T-cell (primary cell): ENCODE data around the gene SLC32A1. TPM values are rescaled to one million over a fixed set of nuclear protein-coding genes. Genes with fewer than 3 reads are reported as not detected.

Experiments used
- ATAC-seq, 4 experiments: fragments of 200-7000 bp in 3 of 4; fragments of 150-1000 bp in 1 of 4; cut with Tn5 transposase; replicated peaks in 1 of 4; 1 replicate in 3 of 4; 2 replicates in 1 of 4; pipeline ENCODE4 v1.10.0; 2021; ENCODE audit warnings: moderate library complexity in 3 of 4, mild to moderate bottlenecking in 2 of 4, moderate number of reproducible peaks in 1 of 4
- CTCF ChIA-PET, 2 donors: fragments of 300-600 bp; sonication (Branson Sonifier 250); formaldehyde crosslinking; loops; one replicate each; lab custom pipeline; 2022; ENCODE audit warnings: antibody characterized with exemption in 2 of 2; lab: Charles Lee
- POLR2A ChIA-PET, 2 donors: fragments of 300-600 bp; sonication (Branson Sonifier 250); formaldehyde crosslinking; loops; one replicate each; lab custom pipeline; 2022; ENCODE audit warnings: antibody characterized with exemption in 2 of 2; lab: Charles Lee
- DNase-seq, 35 experiments: peaks; one replicate each; pipeline versions ENCODE4 v3.0.0 to v3.0.0-alpha.2; 2013 to 2023
- H3K27ac ChIP-seq: one replicate; pipeline ENCODE4 v1.5.1; 2013; ENCODE audit warnings: low read length
- H3K27me3 ChIP-seq, 2 experiments: replicated peaks in 1 of 2; 1 replicate in 1 of 2; 2 replicates in 1 of 2; pipeline versions ENCODE4 v1.6.1 to v1.7.0; 2013; ENCODE audit warnings: low read length in 1 of 2, mixed read lengths in 1 of 2; ENCODE audit not compliant: control insufficient read depth in 2 of 2, insufficient read depth in 2 of 2; ENCODE audit errors: extremely low read depth in 1 of 2
- H3K36me3 ChIP-seq, 2 donors: 1 replicate in 1 of 2; 2 replicates in 1 of 2; pipeline versions ENCODE4 v1.6.1 to v1.7.0; 2013; ENCODE audit warnings: low read length in 1 of 2; ENCODE audit not compliant: control insufficient read depth in 2 of 2, insufficient read depth in 1 of 2; ENCODE audit errors: extremely low read depth in 1 of 2
- H3K4me1 ChIP-seq, 2 experiments: 1 replicate in 1 of 2; 2 replicates in 1 of 2; pipeline versions ENCODE4 v1.6.1 to v1.7.0; 2013; ENCODE audit warnings: low read length in 2 of 2, mixed read lengths in 1 of 2; ENCODE audit not compliant: insufficient read depth in 2 of 2, control insufficient read depth in 1 of 2; ENCODE audit errors: extremely low read depth in 1 of 2
- H3K4me3 ChIP-seq, 2 donors: 1 replicate in 1 of 2; 2 replicates in 1 of 2; pipeline versions ENCODE4 v1.5.1 to v1.7.0; 2013; ENCODE audit warnings: mild to moderate bottlenecking in 2 of 2, low read length in 1 of 2, moderate library complexity in 1 of 2; ENCODE audit not compliant: control insufficient read depth in 1 of 2; ENCODE audit errors: extremely low read depth in 1 of 2
- H3K9me3 ChIP-seq: 2 replicates; pipeline ENCODE4 v1.7.0; 2013
- H3K27ac Mint-ChIP-seq, 2 donors: one replicate each; pipeline ENCODE4 v1.8.0; 2020 to 2021; ENCODE audit warnings: mild to moderate bottlenecking in 2 of 2, mixed read lengths in 2 of 2
- H3K27me3 Mint-ChIP-seq, 2 donors: one replicate each; pipeline ENCODE4 v1.8.0; 2021 to 2022; ENCODE audit warnings: mixed read lengths in 2 of 2
- H3K36me3 Mint-ChIP-seq: one replicate; pipeline ENCODE4 v1.8.0; 2021; ENCODE audit warnings: mixed read lengths
- H3K4me1 Mint-ChIP-seq, 3 donors: one replicate each; pipeline ENCODE4 v1.8.0; 2020 to 2022; ENCODE audit warnings: mixed read lengths in 3 of 3, mild to moderate bottlenecking in 1 of 3
- H3K4me3 Mint-ChIP-seq, 3 donors: one replicate each; pipeline ENCODE4 v1.8.0; 2020 to 2022; ENCODE audit warnings: mild to moderate bottlenecking in 3 of 3, mixed read lengths in 3 of 3, moderate library complexity in 3 of 3
- H3K9me3 Mint-ChIP-seq, 3 donors: one replicate each; pipeline ENCODE4 v1.8.0; 2020 to 2022; ENCODE audit warnings: mixed read lengths in 3 of 3
- whole genome bisulfite sequencing: methylation state at CpG from one replicate; pipeline ENCODE4 v1.1.5; 2013; ENCODE audit warnings: missing lambda C conversion rate; ENCODE audit not compliant: insufficient coverage; 5-methylcytosine and 5-hydroxymethylcytosine counted together
- total RNA-seq, 35 experiments: library from RNA in 6 of 35; stranded (reverse) in 6 of 35; fragments of 120-200 nt in 1 of 35; gene quantifications; one replicate each; pipeline versions ENCODE4 v1.2.1 to v1.2.4 and lab custom pipeline; 2013 to 2026

SLC32A1 gene
- total RNA-seq, 5 donors from 2014 or later (not counting 1 experiment from before 2014, with no cell fraction given), result not detected

GRCh38 chr20:38727607-38728190 lies 3.4 kb downstream of the SLC32A1 start:
- Mint-ChIP-seq H3K27ac (peak overlapping the region in 1 of 2 donors; percentile 66), H3K27me3 (peaks cover 74 to 90% of the 10 kb centered on the region in 2 donors), H3K9me3 (peaks cover 0 to 5% (median 0%) of the 10 kb centered on the region in 3 donors), H3K4me3 (peak overlapping the region in 2 of 3 donors; percentile 34 to 65), H3K4me1 (peaks cover 63 to 75% (median 73%) of the 10 kb centered on the region in 3 donors), H3K36me3 (peaks cover 4% of the 10 kb centered on the region)
- peak in 3 of 35 experiments; percentile 18 to 42 (median 22) for DNase-seq
- H3K4me3 ChIP-seq, result peak overlapping the region in 1 of 2 donors; percentile 35
- peak in 1 of 4 experiments; percentile 19 for ATAC-seq
- ChIA-PET CTCF (no interaction called here), POLR2A (no interaction called here)
- H3K27me3 ChIP-seq, result peaks cover 24 to 97% of the 10 kb centered on the region in 2 experiments
- no peaks in the 10 kb centered on the region for H3K9me3 ChIP-seq
- H3K4me1 ChIP-seq, result peaks cover 10 to 89% of the 10 kb centered on the region in 2 experiments
- H3K27ac ChIP-seq, result no peak overlapping the region
- no peaks in the 10 kb centered on the region for H3K36me3 ChIP-seq
- 17% methylated on average over 46 of the region's 46 CpGs for WGBS

DNA sequence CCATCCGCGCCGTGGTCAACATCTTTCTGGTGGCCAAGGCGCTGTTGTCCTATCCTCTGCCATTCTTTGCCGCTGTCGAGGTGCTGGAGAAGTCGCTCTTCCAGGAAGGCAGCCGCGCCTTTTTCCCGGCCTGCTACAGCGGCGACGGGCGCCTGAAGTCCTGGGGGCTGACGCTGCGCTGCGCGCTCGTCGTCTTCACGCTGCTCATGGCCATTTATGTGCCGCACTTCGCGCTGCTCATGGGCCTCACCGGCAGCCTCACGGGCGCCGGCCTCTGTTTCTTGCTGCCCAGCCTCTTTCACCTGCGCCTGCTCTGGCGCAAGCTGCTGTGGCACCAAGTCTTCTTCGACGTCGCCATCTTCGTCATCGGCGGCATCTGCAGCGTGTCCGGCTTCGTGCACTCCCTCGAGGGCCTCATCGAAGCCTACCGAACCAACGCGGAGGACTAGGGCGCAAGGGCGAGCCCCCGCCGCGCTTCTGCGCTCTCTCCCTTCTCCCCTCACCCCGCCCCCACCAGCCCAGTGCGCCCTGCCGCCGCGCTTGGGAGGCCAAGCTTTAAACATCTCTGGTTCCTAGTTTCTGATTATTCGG lies 4.0 kb downstream of the SLC32A1 start:
- ATAC-seq (no peak), DNase-seq (peak in 2 of 35 experiments; percentile 11 to 25)
- peaks cover 24 to 97% of the 10 kb centered on the region in 2 experiments for H3K27me3 ChIP-seq

DNA sequence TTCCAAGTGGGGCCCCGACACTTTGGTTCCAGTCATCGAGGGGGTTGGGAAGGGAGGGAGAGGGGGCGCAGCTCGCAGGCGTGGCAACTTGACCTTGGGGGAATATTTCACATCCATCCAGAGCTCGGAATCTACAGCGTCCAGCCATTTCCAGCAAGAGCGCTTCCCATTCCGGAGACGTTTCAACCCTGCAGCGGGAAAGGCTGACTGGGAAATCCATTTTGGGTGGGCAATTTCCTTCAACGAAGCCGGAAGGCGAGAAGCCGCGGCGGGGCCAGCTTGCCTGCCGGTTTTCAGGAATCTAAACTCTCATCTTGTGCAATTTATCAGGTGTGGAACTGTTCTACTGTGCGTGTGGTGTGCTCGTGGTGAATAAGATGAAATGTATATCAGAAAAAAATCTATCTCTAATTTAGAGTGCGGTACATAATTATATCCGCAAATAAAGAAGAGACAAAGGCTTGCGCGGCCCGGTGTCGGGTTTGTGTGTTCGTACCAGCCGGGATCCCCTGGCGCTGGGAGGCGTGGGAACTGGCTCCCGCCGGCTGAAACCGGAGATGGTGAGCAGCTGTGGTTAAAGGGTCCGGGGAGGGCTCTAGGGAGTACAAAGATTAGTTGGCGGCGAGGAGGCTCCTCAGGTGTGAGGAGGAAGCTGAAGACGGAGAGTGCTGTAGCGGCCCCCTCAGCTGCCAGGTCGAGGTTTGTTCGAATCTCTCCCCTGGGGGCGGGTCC lies 4.8 kb downstream of the SLC32A1 start:
- Mint-ChIP-seq H3K27ac (peak overlapping the region in 1 of 2 donors; percentile 85), H3K27me3 (peaks cover 78 to 93% of the 10 kb centered on the region in 2 donors), H3K4me1 (peaks cover 63 to 67% (median 64%) of the 10 kb centered on the region in 3 donors), H3K36me3 (peaks cover 4% of the 10 kb centered on the region), H3K4me3 (peak overlapping the region; percentile 37 to 65 (median 41)), H3K9me3 (peaks cover 0 to 5% (median 0%) of the 10 kb centered on the region in 3 donors)
- Histone ChIP-seq H3K27ac (no peak overlapping the region), H3K27me3 (peaks cover 27 to 93% of the 10 kb centered on the region in 2 experiments), H3K36me3 (no peaks in the 10 kb centered on the region), H3K9me3 (no peaks in the 10 kb centered on the region), H3K4me3 (peak overlapping the region in 1 of 2 donors; percentile 25), H3K4me1 (peaks cover 10 to 76% of the 10 kb centered on the region in 2 experiments)
- 6% methylated on average over 26 of the region's 41 CpGs for WGBS
- ChIA-PET POLR2A (interaction anchor here in 1 of 2 donors (0.6 kb wide), 1 partner anchor 10 kb away, joined by 3 read pairs; no protein-coding TSS in a partner anchor), CTCF (no interaction called here)
- ATAC-seq, result no peak
- peak in 3 of 35 experiments; percentile 5 to 26 (median 7) for DNase-seq

More for the DNA sequence above, 4.0 kb downstream of the SLC32A1 start:
- Mint-ChIP-seq H3K9me3 (peaks cover 0 to 5% (median 0%) of the 10 kb centered on the region in 3 donors), H3K27me3 (peaks cover 73 to 90% of the 10 kb centered on the region in 2 donors), H3K27ac (peak overlapping the region in 1 of 2 donors; percentile 66), H3K4me1 (peaks cover 63 to 71% (median 69%) of the 10 kb centered on the region in 3 donors), H3K36me3 (peaks cover 4% of the 10 kb centered on the region), H3K4me3 (peak overlapping the region in 2 of 3 donors; percentile 34 to 65)
- CTCF ChIA-PET, result interaction anchor here in 1 of 2 donors (0.6 kb wide), 1 partner anchor 86 kb away, joined by 4 read pairs; no protein-coding TSS in a partner anchor
- POLR2A ChIA-PET, result interaction anchor here in 1 of 2 donors (0.6 kb wide), 1 partner anchor 11 kb away, joined by 3 read pairs; no protein-coding TSS in a partner anchor
- 12% methylated on average over 44 of the region's 56 CpGs for WGBS
- Histone ChIP-seq H3K4me3 (no peak overlapping the region), H3K27ac (no peak overlapping the region), H3K4me1 (peaks cover 10 to 83% of the 10 kb centered on the region in 2 experiments), H3K9me3 (no peaks in the 10 kb centered on the region), H3K36me3 (no peaks in the 10 kb centered on the region)

- Mint-ChIP-seq H3K27ac (peak overlapping the region in 1 of 2 donors; percentile 14), H3K4me3 (peak overlapping the region in 2 of 3 donors; percentile 36 to 65), H3K36me3 (peaks cover 4% of the 10 kb centered on the region), H3K4me1 (peaks cover 59 to 63% (median 61%) of the 10 kb centered on the region in 3 donors), H3K27me3 (peaks cover 83 to 96% of the 10 kb centered on the region in 2 donors), H3K9me3 (peaks cover 0 to 5% (median 0%) of the 10 kb centered on the region in 3 donors)
- DNase-seq (peak in 2 of 35 experiments; percentile 10 to 31), ATAC-seq (no peak)
- Histone ChIP-seq H3K4me3 (peak overlapping the region in 1 of 2 donors; percentile 25), H3K9me3 (no peaks in the 10 kb centered on the region), H3K36me3 (no peaks in the 10 kb centered on the region), H3K4me1 (peaks cover 10 to 70% of the 10 kb centered on the region in 2 experiments), H3K27me3 (peaks cover 27 to 91% of the 10 kb centered on the region in 2 experiments), H3K27ac (no peak overlapping the region)
- CTCF ChIA-PET, result no interaction called here
- 17% methylated on average over 6 of the region's 7 CpGs for WGBS
- POLR2A ChIA-PET, result no interaction called here
Observed at GRCh38 chr20:38729767-38730166, 5.5 kb downstream of the SLC32A1 start.

DNA sequence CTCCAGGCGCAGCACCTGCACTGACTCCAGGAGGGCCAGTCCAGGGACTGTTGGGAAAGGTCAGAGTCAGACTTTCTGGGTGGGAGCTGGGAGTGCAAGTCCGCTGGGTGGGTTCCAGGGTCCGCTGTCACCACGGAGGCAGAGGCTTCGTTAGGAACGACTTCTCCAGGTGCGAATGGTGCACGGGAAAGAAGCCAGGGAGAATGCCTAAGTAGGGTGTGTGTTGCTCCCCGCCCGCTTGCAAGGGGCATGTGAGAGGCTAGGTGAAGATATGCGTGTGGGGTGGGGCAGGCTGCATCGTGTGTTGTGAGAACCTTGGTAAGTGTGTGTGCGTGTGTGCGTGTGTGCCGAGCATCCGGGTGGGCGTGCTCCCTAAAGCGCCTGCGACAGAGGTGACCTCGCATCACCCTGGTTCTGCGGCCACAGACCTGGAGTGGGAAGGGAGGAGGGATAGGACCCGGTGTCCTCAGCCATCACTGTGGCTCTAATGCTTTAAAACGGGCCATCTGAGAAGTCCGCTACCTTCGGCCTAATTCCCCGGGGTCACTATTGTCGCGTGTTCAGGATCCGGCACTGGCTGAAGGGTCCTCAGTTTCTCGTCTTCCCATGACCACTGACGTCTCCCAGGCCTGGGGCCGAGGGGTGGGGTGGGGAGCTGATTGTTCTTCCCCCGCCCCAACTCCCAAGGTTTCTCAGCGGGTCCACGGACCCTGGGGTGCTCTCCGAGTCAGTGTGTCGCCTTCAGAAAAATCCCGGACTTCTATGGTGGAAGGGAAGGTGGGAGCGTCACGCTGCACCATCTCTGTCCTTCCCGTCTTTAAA lies 6.1 kb downstream of the SLC32A1 start:
- Mint-ChIP-seq H3K27ac (peak overlapping the region in 1 of 2 donors; percentile 57), H3K36me3 (peaks cover 4% of the 10 kb centered on the region), H3K4me3 (peak overlapping the region; percentile 63 to 70 (median 65)), H3K27me3 (peaks cover 85 to 96% of the 10 kb centered on the region in 2 donors), H3K4me1 (peaks cover 54 to 58% (median 56%) of the 10 kb centered on the region in 3 donors), H3K9me3 (peaks cover 0 to 5% (median 0%) of the 10 kb centered on the region in 3 donors)
- ATAC-seq (peak in 1 of 4 experiments; percentile 22), DNase-seq (peak in 4 of 35 experiments; percentile 11 to 38 (median 16))
- H3K27ac ChIP-seq, result no peak overlapping the region
- H3K4me3 ChIP-seq, result peak overlapping the region; percentile 52 to 63
- ChIA-PET POLR2A (no interaction called here), CTCF (interaction anchor here (0.6 to 2.1 kb wide), 2 partner anchors 18 to 42 kb away, joined by 3 to 8 read pairs; partner anchors contain the start of gene ACTR5 (in 1 of the 2))
- 13% methylated on average over 34 of the region's 41 CpGs for WGBS
- H3K9me3 ChIP-seq, result no peaks in the 10 kb centered on the region
- H3K4me1 ChIP-seq, result peaks cover 8 to 64% of the 10 kb centered on the region in 2 experiments
- peaks cover 25 to 90% of the 10 kb centered on the region in 2 experiments for H3K27me3 ChIP-seq
- H3K36me3 ChIP-seq, result no peaks in the 10 kb centered on the region
